ENCODE data around the gene PGS1.

DNA sequence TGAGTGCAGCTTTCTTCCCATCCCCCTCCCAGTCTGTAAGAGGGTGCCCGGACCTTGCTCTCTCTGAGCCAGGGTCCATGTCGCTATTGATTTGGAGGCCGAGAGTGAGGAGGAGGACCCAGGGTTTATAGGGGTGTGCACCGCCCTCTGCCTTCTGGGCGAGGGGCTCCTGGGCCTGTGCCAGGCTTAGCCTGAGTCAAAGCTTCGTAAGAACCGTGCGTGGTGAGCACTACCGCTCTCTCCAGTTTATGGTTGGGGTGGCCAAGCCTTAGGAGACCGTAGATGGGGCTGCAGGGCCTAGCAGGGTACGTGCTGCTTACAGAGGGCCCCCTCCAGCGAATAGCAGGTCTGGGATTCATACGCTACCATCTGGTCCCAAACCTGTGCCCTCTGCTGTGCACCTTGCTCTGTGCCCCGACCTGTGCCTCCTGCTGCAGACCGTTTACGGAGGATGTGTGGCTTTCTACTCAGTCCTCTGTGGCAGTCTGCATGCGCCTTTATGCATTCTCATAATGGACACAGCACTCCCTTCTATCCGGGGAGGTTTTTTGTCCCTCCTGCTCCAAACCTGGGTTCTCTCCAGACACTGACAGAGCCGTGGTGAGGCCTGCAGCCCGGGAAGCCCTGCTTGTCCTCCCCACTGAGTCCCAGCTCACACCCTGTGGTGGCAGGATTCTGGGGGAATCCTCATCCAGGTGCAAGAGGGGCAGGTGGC lies 54.7 kb downstream of the PGS1 start:
- TF ChIP-seq, protein P1, sequence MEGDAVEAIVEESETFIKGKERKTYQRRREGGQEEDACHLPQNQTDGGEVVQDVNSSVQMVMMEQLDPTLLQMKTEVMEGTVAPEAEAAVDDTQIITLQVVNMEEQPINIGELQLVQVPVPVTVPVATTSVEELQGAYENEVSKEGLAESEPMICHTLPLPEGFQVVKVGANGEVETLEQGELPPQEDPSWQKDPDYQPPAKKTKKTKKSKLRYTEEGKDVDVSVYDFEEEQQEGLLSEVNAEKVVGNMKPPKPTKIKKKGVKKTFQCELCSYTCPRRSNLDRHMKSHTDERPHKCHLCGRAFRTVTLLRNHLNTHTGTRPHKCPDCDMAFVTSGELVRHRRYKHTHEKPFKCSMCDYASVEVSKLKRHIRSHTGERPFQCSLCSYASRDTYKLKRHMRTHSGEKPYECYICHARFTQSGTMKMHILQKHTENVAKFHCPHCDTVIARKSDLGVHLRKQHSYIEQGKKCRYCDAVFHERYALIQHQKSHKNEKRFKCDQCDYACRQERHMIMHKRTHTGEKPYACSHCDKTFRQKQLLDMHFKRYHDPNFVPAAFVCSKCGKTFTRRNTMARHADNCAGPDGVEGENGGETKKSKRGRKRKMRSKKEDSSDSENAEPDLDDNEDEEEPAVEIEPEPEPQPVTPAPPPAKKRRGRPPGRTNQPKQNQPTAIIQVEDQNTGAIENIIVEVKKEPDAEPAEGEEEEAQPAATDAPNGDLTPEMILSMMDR (IDR thresholded peaks at IDR 0.05; ENCODE audit: poor library complexity) = no peak
- TF ChIP-seq EZH2 (IDR thresholded peaks at IDR 0.05; ENCODE audit: borderline replicate concordance) (no peak), EZH2phosphoT487 (IDR thresholded peaks at IDR 0.05; ENCODE audit: low read depth, severe bottlenecking, unreplicated experiment) (no peak)
